Measurements from ENCODE around the gene WDR90. TPM values are rescaled to one million over a fixed set of nuclear protein-coding genes. Genes with fewer than 3 reads are reported as not detected.
"Not testable (repeated sequence)": the region's sequence is repeated elsewhere in the genome, so short reads cannot be mapped to it uniquely, and the experiment has no call there.

Gene WDR90
- total RNA-seq, 4 donors from 2014 or later: 2.9 to 9.8 (median 6.5) TPM

DNA sequence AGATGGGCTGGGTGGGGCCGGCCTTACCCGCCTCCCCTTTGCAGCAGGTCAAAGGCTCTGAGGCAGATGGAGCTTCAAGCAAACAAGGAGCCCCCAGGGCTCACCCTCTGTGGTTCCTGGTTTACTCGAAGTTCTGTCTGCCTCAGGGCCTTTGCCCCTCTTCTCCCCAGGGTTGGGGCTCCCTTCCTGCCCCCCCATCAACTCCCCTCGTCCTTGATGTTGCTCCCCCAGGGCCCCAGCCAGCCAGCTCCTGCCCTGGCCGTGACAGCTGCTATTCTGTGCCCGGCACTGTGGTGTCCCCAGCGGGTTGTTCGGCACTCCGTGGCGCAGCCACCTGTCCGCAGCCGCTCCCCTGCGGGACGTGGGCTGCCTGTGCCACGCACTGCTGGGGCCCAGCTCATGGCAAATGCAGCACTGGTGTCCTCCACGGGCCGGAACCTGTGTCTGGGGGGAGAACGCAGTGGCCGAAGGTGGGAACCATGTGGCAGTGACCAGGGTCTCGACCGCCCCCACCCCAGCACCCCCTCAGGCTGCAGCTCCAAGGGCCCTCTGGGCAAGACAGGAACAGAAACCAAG lies 61.4 kb downstream of the WDR90 start:
- in situ Hi-C loops (cut with MboI; ENCODE audit: low sequenced_read_pairs in 4 of 4): no loop called here
- H3K4me1 ChIP-seq: peaks cover 3 to 7% of the 10 kb centered on the region in 2 donors
- peaks cover 49 to 53% (median 51%) of the 10 kb centered on the region in 3 donors for H3K27me3 ChIP-seq
- no peak for ATAC-seq
- no peak overlapping the region for H3K27ac ChIP-seq
- no peak for DNase-seq
- no peaks in the 10 kb centered on the region for H3K36me3 ChIP-seq
- no peaks in the 10 kb centered on the region for H3K9me3 ChIP-seq
- H3K4me3 ChIP-seq: no peak overlapping the region
- no peak for TF ChIP-seq POLR2A (IDR thresholded peaks at IDR 0.05)
- TF ChIP-seq, protein P1, sequence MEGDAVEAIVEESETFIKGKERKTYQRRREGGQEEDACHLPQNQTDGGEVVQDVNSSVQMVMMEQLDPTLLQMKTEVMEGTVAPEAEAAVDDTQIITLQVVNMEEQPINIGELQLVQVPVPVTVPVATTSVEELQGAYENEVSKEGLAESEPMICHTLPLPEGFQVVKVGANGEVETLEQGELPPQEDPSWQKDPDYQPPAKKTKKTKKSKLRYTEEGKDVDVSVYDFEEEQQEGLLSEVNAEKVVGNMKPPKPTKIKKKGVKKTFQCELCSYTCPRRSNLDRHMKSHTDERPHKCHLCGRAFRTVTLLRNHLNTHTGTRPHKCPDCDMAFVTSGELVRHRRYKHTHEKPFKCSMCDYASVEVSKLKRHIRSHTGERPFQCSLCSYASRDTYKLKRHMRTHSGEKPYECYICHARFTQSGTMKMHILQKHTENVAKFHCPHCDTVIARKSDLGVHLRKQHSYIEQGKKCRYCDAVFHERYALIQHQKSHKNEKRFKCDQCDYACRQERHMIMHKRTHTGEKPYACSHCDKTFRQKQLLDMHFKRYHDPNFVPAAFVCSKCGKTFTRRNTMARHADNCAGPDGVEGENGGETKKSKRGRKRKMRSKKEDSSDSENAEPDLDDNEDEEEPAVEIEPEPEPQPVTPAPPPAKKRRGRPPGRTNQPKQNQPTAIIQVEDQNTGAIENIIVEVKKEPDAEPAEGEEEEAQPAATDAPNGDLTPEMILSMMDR (IDR thresholded peaks at IDR 0.05 in 4 of 5, conservative IDR thresholded peaks at IDR 0.05 in 1 of 5): no peak
- intact Hi-C loops (cut with DNase I; ENCODE audit: low total_unique reads): loop anchor here (1.0 kb wide), 2 partner anchors 31 to 75 kb away; no protein-coding TSS in a partner anchor

- TF ChIP-seq POLR2A (IDR thresholded peaks at IDR 0.05): no peak
- TF ChIP-seq, protein P1 (IDR thresholded peaks at IDR 0.05 in 4 of 5, conservative IDR thresholded peaks at IDR 0.05 in 1 of 5): no peak
- Histone ChIP-seq H3K4me1 (peaks cover 8 to 11% of the 10 kb centered on the region in 2 donors), H3K36me3 (no peaks in the 10 kb centered on the region), H3K4me3 (no peak overlapping the region), H3K27ac (no peak overlapping the region), H3K9me3 (no peaks in the 10 kb centered on the region), H3K27me3 (peaks cover 49 to 52% (median 50%) of the 10 kb centered on the region in 3 donors)
- no peak for DNase-seq
- intact Hi-C loops (cut with DNase I; ENCODE audit: low total_unique reads): loop anchor here (1.0 kb wide), 2 partner anchors 30 to 74 kb away; no protein-coding TSS in a partner anchor
- ATAC-seq: no peak
- in situ Hi-C loops (cut with MboI; ENCODE audit: low sequenced_read_pairs in 4 of 4): no loop called here
Measured at GRCh38 chr16:711084-711483, 61.9 kb downstream of the WDR90 start.

GRCh38 chr16:711548-712320 lies 62.6 kb downstream of the WDR90 start:
- DNase-seq (peak; percentile 37 to 60), ATAC-seq (peak in 1 of 2 donors; percentile 46)
- TF ChIP-seq POLR2A (IDR thresholded peaks at IDR 0.05): no peak
- TF ChIP-seq, protein P1 (IDR thresholded peaks at IDR 0.05 in 4 of 5, conservative IDR thresholded peaks at IDR 0.05 in 1 of 5): peak; percentile 73 to 95 (median 94)
- Histone ChIP-seq H3K36me3 (no peaks in the 10 kb centered on the region), H3K4me3 (no peak overlapping the region), H3K9me3 (no peaks in the 10 kb centered on the region), H3K27ac (no peak overlapping the region), H3K4me1 (peaks cover 11 to 14% of the 10 kb centered on the region in 2 donors), H3K27me3 (peaks cover 43 to 45% (median 44%) of the 10 kb centered on the region in 3 donors)
- in situ Hi-C loops (cut with MboI; ENCODE audit: low sequenced_read_pairs in 4 of 4) (no loop called here), intact Hi-C loops (cut with DNase I; ENCODE audit: low total_unique reads) (loop anchor here (1.0 kb wide), 2 partner anchors 30 to 74 kb away; no protein-coding TSS in a partner anchor)

DNA sequence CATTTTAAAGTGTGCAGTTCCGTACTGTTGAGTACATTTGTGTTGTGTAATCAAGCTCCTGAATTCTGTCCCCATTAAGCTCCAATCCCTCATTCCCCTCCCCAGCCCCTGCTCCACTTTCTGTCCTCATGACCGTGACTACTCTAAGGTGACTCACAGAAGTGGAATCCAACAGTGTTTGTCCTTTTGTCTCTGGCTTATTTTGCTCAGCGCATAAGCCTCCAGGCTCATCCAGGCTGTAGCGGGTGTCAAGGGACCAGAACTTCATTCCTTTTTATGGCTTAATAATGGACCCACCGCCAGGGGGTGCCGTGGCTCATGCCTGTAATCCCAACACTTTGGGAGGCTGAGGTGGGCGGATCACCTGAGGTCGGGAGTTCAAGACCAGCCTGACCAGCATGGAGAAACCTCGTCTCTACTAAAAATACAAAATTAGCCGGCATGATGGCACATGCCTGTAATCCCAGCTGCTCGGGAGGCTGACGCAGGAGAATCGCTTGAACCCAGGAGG lies 63.6 kb downstream of the WDR90 start:
- H3K9me3 ChIP-seq; H3K36me3 ChIP-seq; DNase-seq; H3K4me3 ChIP-seq; intact Hi-C loops (cut with DNase I; ENCODE audit: low total_unique reads); in situ Hi-C loops (cut with MboI; ENCODE audit: low sequenced_read_pairs in 4 of 4); ATAC-seq; H3K27ac ChIP-seq: not testable (repeated sequence)
- H3K4me1 ChIP-seq: peaks cover 11 to 15% of the 10 kb centered on the region in 2 donors
- TF ChIP-seq, protein P1 (IDR thresholded peaks at IDR 0.05 in 4 of 5, conservative IDR thresholded peaks at IDR 0.05 in 1 of 5): peak in 2 of 5 experiments; percentile 25 to 28
- peaks cover 35 to 37% (median 37%) of the 10 kb centered on the region in 3 donors for H3K27me3 ChIP-seq
